AG04450 (cell line): ENCODE measurements around the gene CNTNAP2. TPM values are rescaled to one million over a fixed set of nuclear protein-coding genes. Genes with fewer than 3 reads are reported as not detected.

ENCODE experiments used
- CTCF ChIA-PET: fragments of 300-600, 350-600 bp; formaldehyde crosslinking; extraction: SDS; loops from one replicate; lab custom pipeline; 2022; ENCODE audit warnings: antibody characterized with exemption, inconsistent platforms; lab: Charles Lee
- POLR2A ChIA-PET: fragments of 350-600 bp; formaldehyde crosslinking; extraction: SDS; loops from one replicate; lab custom pipeline; 2021; ENCODE audit warnings: antibody characterized with exemption, inconsistent platforms; lab: Yijun Ruan, JAX
- DNase-seq: peaks from one replicate; pipeline ENCODE4 v3.0.0-alpha.2; 2011; ENCODE audit warnings: low read depth, low spot score
- H3K27ac ChIP-seq: one replicate; pipeline ENCODE4 v1.5.1; 2012; ENCODE audit warnings: low read depth, low read length, control low read depth
- H3K27me3 ChIP-seq: one replicate; pipeline ENCODE4 v1.6.0; 2012; ENCODE audit warnings: low read length; ENCODE audit not compliant: control insufficient read depth, insufficient read depth
- H3K4me3 ChIP-seq: 2 replicates; pipeline ENCODE4 v1.5.1; 2011; ENCODE audit warnings: mild to moderate bottlenecking, low read depth, low read length, control low read depth
- H3K9me3 ChIP-seq: 2 replicates; pipeline ENCODE4 v1.5.1; 2012; ENCODE audit warnings: low read length; ENCODE audit not compliant: control insufficient read depth, insufficient read depth
- polyA plus RNA-seq: library from polyadenylated mRNA; depleted of rRNA; stranded (reverse); fragments of >200 nt; gene quantifications from 2 replicates; pipeline ENCODE4 v1.2.3, GENCODE V29; 2011
- TF ChIP-seq, protein P1 (sequence below): IDR thresholded peaks from 2 replicates; pipeline ENCODE4 v1.5.1; 2011; ENCODE audit warnings: low read depth, low read length, control low read depth, inconsistent platforms

Gene CNTNAP2
- polyA plus RNA-seq, 1 experiment = not detected

DNA sequence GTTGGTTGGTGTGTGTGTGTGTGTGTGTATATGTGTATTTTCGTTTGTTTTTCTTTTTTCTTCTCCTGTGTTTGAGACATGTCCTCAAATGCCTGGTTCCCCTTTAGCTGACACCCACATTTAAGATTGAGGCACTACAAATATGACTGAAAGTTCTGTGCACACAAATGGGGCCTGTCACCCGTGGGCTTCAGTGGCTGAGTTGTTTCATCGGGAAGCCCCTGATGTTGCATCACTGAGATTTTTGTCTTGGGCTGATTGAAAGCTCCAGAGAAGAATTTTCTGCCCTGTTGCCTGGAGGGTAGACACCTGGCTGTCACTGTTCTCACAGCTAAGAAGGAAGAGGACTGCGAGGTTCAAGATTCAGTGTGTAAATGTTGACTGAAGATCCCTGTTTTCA is 2190.2 kb downstream of the CNTNAP2 start:
- no peak for DNase-seq
- POLR2A ChIA-PET = no interaction called here
- peaks cover 8% of the 10 kb centered on the region; the same call in 1 of the 2 replicates for H3K9me3 ChIP-seq
- CTCF ChIA-PET = no interaction called here
- no peak overlapping the region for H3K4me3 ChIP-seq
- TF ChIP-seq, protein P1, sequence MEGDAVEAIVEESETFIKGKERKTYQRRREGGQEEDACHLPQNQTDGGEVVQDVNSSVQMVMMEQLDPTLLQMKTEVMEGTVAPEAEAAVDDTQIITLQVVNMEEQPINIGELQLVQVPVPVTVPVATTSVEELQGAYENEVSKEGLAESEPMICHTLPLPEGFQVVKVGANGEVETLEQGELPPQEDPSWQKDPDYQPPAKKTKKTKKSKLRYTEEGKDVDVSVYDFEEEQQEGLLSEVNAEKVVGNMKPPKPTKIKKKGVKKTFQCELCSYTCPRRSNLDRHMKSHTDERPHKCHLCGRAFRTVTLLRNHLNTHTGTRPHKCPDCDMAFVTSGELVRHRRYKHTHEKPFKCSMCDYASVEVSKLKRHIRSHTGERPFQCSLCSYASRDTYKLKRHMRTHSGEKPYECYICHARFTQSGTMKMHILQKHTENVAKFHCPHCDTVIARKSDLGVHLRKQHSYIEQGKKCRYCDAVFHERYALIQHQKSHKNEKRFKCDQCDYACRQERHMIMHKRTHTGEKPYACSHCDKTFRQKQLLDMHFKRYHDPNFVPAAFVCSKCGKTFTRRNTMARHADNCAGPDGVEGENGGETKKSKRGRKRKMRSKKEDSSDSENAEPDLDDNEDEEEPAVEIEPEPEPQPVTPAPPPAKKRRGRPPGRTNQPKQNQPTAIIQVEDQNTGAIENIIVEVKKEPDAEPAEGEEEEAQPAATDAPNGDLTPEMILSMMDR = no peak
- H3K27me3 ChIP-seq = no peaks in the 10 kb centered on the region
- no peak overlapping the region for H3K27ac ChIP-seq

DNA sequence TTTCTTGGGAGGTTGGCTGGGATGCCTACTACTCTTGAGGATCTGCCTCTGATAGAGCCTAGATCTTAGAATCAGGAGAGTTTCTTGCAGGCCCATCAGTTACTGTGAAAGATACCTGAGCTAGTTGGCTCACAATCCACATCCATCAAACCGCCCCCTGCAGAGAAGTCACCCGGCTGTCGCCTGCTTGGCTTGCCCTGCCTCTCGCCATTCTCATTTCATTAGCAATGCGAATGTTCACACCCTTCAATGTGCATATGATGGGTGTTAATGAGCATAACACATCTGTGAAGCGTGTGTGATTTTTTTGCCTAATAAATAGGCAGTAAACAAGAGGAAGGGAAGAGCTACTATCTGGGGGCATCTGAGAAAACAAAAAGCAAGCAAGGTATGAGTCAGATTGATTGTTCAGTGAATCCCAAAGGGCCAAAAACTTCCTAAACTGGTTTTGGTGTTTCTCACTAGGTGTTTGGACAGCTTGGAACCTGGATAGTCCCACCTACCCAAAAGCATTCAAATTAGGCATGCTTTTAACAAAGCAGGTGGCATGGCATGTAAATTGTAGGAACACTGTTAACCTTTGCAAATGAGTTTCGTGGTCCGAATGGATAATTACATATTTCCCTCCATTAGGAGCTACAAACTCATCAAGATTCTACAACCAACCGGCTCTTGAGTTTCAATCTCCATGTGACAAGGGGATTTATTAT is 2201.7 kb downstream of the CNTNAP2 start:
- Histone ChIP-seq H3K27ac (no peak overlapping the region), H3K4me3 (no peak overlapping the region), H3K9me3 (peaks cover 22% of the 10 kb centered on the region), H3K27me3 (no peaks in the 10 kb centered on the region)
- POLR2A ChIA-PET = no interaction called here
- TF ChIP-seq, protein P1 = no peak
- CTCF ChIA-PET = no interaction called here
- DNase-seq = no peak

DNA sequence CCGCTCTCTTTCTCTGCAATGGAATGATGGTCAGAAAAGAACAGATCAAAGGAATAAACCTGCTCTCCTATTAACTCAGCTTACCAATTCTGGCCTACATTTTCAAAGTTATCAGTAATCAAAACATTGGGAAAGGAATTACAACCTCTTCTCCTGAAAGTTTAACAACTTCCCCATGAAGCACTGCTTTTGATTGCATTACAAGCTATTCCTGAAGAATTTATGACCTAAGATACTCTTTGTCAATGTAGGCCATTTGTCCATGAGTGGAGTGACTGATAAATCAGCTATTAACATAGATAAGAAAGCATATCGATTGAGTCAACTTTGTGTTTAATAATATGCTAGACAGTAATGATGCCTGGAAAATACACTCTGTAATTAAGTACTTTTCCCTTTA is 2202.2 kb downstream of the CNTNAP2 start:
- no peak for DNase-seq
- TF ChIP-seq, protein P1 = no peak
- POLR2A ChIA-PET = no interaction called here
- Histone ChIP-seq H3K9me3 (peaks cover 22% of the 10 kb centered on the region), H3K4me3 (no peak overlapping the region), H3K27ac (no peak overlapping the region), H3K27me3 (no peaks in the 10 kb centered on the region)
- CTCF ChIA-PET = no interaction called here

DNA sequence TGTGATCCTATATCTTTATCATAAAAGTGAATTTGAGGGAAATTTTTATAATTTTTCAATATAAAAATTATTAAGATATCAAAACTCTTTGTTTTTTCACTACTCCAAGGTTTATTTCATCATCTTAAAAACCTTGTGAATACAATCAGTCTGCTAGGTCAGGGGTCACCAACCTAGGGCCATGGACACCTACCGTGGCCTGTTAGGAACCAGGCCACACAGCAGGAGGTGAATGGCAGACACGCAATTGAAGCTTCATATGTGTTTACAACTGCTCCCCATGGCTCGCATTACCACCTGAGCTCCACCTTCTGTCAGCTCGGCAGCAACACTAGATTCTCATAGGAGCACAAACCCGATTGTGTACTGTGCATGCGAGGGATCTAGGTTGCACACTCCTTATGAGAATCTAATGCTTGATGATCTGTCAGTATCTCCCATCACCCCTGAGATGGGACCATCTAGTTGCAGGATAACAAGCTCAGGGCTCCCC is 2202.8 kb downstream of the CNTNAP2 start:
- TF ChIP-seq, protein P1 = no peak
- H3K4me3 ChIP-seq = no peak overlapping the region
- H3K9me3 ChIP-seq = peaks cover 25% of the 10 kb centered on the region
- POLR2A ChIA-PET = no interaction called here
- no peak for DNase-seq
- no peak overlapping the region for H3K27ac ChIP-seq
- CTCF ChIA-PET = no interaction called here
- no peaks in the 10 kb centered on the region for H3K27me3 ChIP-seq

DNA sequence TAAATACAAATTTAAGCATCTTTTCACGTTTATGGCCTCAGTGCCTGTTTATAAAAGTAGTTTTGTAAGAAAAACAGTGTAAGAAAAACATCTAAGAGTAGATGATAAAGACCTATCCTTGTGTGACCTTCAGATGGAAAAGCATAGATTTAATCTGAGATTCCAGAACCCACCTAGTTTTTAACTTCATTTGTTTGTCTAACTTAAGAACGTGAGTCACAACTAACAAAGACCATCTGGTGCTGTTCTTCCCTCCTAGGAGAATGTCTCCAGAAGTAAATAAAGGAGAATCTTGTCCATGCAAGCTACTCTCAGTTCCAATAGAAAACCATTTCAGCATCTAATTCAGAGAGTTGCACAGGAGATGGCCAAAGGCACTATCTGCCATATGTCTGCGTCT is 2208.6 kb downstream of the CNTNAP2 start:
- no peak for DNase-seq
- POLR2A ChIA-PET = no interaction called here
- CTCF ChIA-PET = no interaction called here
- peaks cover 50% of the 10 kb centered on the region for H3K9me3 ChIP-seq
- H3K27me3 ChIP-seq = no peaks in the 10 kb centered on the region
- H3K4me3 ChIP-seq = no peak overlapping the region
- TF ChIP-seq, protein P1 = no peak
- H3K27ac ChIP-seq = no peak overlapping the region
